Measurements from ENCODE around the gene WFIKKN2. TPM values are rescaled to one million over a fixed set of nuclear protein-coding genes. Genes with fewer than 3 reads are reported as not detected.
"Not testable (repeated sequence)": the region's sequence is repeated elsewhere in the genome, so short reads cannot be mapped to it uniquely, and the experiment has no call there.

Gene WFIKKN2
- total RNA-seq, 2 donors from 2014 or later = 0.06 to 0.08 TPM

DNA sequence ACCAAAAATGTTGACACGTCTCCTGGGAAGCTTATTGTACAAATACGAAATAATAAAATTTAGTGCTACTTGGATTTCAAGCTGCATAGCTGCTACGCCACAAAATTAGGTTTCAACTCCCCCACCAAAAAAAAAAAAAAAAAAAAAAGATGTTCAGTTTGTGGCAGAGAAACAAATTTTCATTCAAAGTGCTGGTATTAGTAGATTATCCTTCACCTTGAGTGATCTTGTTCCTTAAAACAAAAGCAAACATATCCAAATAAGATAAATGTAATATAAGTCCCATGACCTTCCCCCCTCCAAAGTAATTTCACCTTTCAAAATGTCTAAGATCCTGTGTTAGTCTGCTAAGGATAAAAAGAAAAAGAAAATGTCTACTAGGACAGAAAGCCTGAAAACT, 28.5 kb downstream of the WFIKKN2 start:
- intact Hi-C loops (cut with DNase I, micrococcal nuclease) = no loop called here
- no peak for DNase-seq
- ATAC-seq = no peak

DNA sequence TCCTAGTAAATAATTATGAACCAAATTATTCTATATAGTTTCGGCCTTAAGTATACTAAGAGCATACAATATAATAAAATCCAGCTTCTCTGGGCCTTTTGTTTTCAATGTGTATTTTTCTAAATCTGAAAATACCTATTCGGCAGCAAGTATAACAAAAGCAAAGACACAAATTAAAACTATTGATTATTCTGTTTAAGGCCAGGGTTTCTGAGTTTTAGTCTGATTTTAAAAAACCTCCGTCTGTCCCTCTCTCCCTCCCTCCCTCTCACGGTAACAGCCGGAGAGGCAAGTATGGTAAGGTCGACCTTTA, 29.3 kb downstream of the WFIKKN2 start:
- intact Hi-C loops (cut with DNase I, micrococcal nuclease) = no loop called here
- ATAC-seq (no peak), DNase-seq (no peak)

DNA sequence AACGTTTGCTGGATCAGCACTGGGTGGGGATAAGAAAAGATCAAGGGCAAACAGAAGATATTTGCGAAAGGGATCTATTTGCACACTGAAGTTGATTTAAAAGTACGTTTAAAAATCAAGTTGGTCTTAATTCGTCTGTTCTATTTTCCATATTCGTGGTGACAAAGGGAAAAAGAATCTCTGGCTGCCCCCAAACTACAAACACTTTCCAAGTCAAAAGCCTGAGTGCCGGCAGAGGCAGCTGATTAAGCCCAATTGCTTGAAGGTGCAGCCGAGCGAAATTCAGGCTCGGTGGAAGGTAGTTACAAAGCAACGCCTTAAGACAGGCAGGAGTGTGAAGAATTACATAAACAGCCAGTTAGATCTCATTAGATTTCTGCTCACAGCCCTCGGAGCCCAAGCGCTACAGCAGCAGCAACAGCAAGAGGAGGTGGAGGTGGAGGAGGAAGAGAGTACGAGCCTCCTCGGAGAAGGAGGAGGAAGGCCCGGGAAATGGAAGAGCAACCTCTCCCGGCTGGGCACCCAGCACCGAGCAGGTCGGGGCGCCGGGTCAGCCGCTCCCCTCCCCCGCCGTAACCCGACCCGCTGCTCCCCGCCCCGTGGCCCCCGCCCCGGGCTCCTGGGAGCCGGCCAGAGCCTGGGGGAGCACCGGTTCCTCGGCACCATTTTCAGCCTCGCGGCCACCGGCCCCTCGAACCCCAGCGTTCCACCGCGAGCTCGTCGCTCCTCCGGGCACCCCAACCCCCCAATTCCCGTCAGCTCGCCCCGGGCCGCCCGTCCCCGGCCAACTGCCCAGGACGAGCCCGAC, 29.9 kb downstream of the WFIKKN2 start:
- ATAC-seq (peak; percentile 7), DNase-seq (peak; percentile 56 to 69)
- intact Hi-C loops (cut with DNase I, micrococcal nuclease) = no loop called here

DNA sequence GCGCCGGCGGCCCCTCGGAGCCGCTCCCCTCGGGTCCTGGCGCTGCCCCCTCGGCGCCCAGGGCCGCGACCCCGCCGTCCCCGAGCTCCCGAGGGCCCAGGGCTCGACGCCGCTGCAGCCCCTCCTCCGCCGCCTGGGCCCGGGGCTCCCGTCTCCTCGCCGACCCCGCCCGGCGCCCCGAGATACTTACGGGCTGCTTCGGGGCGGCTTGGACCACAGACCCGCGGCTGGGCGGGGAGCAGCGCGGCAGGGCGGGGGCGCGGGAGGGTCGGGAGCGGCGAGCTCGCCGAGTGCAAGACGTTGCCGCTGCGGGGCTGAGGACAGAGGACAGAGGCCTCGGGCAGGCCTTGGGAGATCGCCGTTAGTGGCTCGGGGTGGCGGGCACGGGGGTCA, 30.5 kb downstream of the WFIKKN2 start:
- ATAC-seq = no peak
- intact Hi-C loops (cut with DNase I, micrococcal nuclease) = no loop called here
- no peak for DNase-seq

DNA sequence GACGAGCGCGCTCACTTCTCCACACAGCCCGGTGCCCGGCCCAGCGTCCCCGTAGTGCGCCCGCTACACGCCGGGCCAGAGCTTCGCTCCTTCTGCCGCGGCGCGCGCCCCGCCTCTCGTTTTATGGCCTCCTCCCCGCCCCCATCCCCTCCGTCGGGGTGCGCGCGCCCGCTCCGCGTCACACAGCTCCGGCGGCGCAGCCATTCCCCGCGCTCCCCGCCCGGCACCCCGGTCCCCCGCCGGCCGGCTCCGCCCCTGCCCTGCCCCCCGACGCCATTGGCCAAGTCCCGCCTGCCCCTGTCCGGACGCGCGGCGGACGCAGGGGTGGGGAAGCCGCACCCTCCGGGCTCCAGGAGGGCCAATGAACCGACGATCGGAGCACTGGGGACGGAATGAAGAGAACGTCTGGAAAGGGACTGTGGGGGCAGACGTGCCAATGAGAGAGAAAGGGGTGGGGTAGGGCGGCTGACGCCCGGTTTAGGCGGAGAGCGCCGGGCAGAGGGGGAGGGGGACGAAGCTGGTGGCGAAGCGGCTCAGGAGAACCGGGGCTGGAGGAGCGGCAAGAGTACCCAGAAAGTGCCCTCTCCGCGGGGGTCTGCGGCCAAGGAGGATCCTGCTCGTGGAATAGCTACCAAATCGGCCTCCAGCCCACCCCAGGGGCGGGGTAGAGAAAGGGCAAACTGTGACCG, 31.0 kb downstream of the WFIKKN2 start, which contains the start of gene TOB1:
Gene TOB1 (minus strand): TSS at position 94 of the 689 bp plus-strand sequence. CDS start 2,337 bp downstream, outside the sequence.
- intact Hi-C loops (cut with DNase I, micrococcal nuclease) = no loop called here
- peak; percentile 66 for ATAC-seq
- DNase-seq = peak; percentile 98 to 99

DNA sequence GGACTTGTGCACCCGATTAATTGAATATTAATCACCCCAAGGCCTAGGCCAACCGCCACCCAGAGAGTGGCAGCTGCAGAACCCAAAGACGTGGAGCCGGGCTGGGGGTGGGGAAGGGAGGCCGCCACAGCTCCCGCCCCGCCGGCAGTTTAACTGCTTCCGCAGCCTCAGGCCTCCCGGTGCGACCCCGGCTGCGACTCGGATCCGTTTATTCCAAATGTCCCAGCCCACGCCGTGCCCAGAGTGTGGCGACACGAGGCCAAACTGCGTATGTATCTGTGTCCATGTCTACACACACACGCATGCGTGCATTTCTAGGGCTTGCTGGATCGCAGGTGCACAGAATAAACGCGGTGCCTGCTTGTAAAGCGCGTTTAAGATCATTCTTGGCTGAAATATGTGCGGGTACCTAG, 31.6 kb downstream of the WFIKKN2 start:
- intact Hi-C loops (cut with DNase I, micrococcal nuclease) = no loop called here
- ATAC-seq (peak; percentile 16), DNase-seq (peak; percentile 65 to 79)

DNA sequence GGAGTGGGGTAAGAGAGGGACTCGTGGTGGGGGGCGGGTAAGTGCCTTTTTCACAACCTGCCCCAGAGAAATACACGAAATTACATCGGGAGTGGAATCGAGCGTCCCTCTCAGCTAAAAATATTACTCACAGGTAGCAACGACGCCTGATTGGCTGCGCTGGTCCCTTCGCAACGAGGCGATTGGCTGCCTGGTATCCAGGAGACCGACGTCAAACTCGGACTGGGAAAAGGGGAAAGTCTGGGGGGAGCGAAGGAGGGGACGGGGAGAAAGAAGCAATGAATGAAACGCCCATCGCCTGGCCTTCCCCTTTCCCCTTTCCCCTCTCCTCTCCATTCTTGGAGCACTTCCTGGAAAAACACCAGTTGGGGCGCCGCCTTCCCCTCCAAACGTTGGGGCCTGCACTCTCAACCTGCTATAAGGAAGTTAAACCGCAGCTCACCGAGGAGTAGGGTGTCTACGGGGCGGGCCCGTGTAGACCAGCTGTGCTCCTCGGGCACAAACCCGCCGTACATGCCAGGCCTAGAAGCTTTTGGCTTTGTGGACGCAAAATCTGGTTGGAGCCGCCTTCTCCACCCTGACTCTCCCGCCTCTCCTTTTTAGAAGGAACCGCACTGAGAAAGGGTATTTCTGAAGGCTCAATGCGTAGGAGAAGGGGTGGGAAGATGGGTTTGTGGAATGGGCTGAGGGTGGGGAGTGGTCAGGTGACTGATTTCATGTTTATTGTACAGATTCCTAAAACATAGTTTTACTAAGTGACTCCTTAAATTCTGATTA, 32.2 kb downstream of the WFIKKN2 start:
- peak; percentile 93 to 97 for DNase-seq
- ATAC-seq = peak; percentile 64
- intact Hi-C loops (cut with DNase I, micrococcal nuclease) = no loop called here

DNA sequence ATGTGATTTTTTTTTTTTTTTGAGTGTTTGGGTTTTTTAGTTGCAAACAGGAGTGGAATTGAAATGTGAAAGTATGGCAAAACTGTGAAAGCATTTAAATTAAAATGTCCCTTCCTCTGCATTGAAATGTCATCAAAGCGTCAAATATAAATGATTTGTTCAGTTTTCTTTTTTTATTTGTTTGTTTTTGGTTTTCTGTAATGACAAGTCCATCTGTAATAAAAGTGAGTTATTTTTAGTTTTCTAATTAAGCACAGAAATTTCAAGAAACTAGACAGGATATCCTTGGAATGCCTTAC, 32.7 kb downstream of the WFIKKN2 start:
- intact Hi-C loops (cut with DNase I, micrococcal nuclease) = no loop called here
- no peak for ATAC-seq
- DNase-seq = no peak

DNA sequence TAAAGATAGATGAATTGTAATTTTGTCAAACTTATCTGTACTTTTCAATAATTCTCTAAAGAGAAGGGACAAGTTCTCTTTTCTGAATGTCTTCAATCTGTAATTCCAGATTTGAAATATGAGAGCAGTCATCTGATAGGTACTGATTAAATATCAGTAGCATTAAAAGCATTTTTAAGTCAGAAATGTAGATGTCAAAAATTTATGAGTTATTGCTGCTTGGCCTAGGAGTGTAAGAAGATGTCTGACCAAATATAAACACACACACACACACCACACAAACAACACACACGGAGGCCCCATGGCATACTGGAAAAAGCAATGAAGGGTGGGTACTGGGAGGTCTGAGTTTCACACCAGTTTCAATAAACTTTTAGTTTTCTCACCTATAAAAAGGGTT, 33.2 kb downstream of the WFIKKN2 start:
- ATAC-seq (no peak), DNase-seq (no peak)
- intact Hi-C loops (cut with DNase I, micrococcal nuclease) = no loop called here

DNA sequence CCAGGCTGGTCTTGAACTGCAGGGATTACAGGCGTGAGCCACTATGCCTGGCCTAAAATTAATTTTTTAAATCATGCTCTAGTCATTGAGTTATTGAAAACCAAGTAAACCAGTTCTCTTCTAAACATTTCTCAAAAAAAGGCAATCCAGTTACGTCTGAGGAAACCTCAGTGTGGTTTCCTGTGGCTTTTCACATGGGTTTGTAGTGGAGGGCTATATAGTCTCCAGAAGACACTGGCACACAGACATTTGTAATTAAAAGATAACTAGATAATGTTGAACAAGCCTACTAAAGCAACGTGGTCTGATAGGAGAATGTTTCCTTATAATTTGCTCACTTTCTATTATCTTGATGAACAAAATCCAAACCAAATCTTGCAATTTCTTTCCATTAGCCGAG, 36.0 kb downstream of the WFIKKN2 start:
- no peak for DNase-seq
- intact Hi-C loops (cut with DNase I, micrococcal nuclease) = no loop called here
- ATAC-seq = no peak

DNA sequence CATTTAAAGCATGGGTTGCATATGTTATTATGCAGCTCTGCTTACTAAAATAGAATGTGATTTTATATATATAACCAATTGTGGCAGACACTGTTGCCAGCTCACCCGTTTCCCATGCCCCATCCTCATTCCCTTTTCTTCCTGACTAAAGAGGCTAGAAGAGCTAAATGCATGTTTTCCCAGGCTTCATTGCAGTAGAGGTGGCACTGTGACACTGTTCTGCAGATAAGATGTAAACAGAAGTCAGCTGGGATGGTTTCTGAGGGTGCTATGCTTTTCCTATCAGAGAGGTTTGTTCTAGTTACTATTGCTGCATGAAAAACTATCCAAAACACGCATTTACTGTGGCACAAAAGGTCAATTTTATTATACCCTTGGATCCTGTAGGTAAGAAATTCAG, 36.5 kb downstream of the WFIKKN2 start:
- intact Hi-C loops (cut with DNase I, micrococcal nuclease) = no loop called here
- DNase-seq (no peak), ATAC-seq (no peak)

DNA sequence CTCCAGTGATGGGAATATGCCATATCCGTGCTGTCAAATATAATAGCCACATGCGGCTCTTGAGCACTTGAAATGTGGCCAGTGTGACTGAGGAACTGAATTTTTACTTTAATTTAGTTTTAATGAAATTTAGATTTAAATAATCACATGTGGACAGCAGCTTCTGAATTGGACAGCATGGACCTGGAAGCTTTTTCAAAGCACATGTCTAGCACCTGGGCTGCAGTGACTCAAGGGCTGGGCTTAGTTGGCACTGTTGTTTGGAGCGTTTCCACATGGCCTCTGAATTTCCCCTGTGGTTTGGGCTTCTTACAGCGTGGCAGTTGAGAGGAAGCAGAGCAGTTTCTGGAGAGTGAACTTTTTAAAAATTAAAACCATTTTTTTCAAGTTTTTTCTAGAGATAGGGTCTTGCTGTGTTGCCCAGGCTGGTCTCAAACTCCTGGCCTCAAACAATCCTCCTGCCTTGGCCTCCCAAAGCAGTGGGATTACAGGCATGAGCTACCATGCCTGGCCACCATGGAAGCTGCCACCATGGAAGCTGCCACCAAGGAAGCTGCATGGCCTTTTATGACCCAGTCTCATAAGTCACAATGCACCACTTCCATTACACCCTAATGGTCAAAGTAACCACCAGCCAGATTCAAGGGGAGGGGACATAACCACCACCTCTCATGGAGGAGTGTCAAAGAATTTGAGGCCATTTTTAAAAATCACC, 37.5 kb downstream of the WFIKKN2 start:
- intact Hi-C loops (cut with DNase I, micrococcal nuclease) = no loop called here
- ATAC-seq = no peak

DNA sequence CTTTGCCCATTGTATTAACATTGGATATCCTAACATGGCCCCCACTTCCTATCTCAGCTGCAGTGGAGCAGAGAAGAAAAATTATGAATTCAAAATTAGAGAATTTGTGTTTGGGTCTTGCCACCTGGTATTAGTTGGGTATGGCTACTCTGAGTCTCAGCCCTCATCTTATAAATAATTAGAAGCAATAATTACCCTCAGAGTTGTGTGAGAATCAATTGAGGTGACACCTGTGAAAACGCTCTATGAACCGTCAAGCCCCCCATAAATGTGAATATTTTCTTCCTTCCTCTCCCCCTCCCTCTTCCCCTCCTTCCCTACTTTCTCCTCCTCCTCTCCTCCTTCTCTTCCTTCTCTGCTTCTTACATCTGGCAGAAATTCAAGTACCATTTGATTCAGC, 39.7 kb downstream of the WFIKKN2 start:
- DNase-seq (no peak), ATAC-seq (no peak)
- intact Hi-C loops (cut with DNase I, micrococcal nuclease) = no loop called here

More for the DNA sequence above, 37.5 kb downstream of the WFIKKN2 start:
- no peak for DNase-seq

DNA sequence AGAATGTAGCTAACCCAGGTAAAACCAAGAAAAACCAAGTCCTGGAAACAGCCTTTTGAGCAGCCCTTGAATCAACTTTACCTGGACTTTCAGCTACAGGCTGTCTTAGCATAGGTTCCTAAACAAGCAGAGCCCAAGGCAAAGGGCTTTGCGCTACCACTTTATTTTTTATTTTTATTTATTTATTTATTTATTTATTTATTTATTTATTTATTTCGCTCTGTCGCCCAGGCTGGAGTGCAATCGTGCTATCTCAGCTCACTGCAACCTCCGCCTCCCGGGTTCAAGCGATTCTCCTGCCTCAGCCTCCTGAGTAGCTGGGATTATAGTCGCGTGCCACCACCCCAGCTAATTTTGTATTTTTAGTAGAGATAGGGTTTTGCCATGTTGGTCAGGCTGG, 41.7 kb downstream of the WFIKKN2 start:
- DNase-seq; intact Hi-C loops (cut with DNase I, micrococcal nuclease); ATAC-seq: not testable (repeated sequence)

DNA sequence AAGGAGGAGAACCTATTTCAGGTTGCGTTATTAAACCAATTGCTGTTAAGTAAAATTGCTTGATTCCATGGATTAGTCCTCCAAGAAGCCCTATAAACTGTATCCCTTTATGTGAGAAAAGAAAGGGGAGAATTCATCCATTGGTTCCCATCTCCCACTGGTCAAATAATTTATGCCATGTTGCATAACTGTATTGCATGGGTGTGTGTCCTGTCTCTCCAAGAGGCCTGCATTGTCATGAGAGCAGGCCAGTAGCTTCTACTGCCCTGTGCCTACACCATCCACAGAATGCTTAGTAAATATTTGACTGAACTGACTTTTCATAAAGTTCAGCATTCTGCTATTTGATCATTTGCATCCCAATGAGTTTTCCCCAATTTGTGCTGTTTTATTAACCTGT, 42.5 kb downstream of the WFIKKN2 start:
- ATAC-seq (no peak), DNase-seq (no peak)
- intact Hi-C loops (cut with DNase I, micrococcal nuclease) = no loop called here

DNA sequence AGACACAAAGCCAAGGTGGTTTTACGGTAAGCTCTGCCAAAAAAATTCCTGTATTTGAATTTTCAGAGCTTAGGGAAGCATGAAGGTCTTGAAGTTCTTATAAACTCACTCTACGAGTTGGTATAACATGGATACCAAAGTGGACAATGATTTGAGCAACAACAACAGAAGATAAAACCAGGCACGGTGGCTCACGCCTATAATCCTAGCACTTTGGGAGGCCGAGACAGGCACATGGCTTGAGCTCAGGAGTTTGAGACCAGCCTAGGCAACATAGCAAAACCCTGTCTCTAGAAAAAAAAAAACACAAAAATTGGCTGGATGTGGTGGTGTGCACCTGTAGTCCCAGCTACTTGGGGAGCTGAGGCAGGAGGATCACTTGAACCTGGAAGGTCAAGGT, 43.7 kb downstream of the WFIKKN2 start:
- DNase-seq (no peak), ATAC-seq (no peak)
- intact Hi-C loops (cut with DNase I, micrococcal nuclease) = no loop called here

DNA sequence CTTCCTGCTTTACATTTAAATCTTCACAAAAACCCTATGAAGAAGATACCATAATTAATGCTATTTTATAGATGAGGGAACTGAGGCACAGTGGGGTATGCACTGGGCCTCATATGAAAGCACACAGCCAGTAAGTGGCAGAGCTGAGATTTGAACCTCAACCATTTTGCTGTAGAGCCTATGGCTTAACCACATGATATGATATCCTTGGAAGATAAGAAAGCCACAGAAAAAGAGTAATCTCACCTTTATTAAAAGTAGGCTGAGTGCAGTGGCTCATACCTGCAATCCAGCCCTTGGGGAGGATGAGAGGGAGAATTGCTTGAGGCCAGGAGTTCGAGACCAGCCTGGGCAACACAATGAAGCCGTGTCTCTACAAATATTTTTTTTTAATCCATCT, 45.8 kb downstream of the WFIKKN2 start:
- ATAC-seq (no peak), DNase-seq (no peak)
- intact Hi-C loops (cut with DNase I, micrococcal nuclease) = no loop called here

DNA sequence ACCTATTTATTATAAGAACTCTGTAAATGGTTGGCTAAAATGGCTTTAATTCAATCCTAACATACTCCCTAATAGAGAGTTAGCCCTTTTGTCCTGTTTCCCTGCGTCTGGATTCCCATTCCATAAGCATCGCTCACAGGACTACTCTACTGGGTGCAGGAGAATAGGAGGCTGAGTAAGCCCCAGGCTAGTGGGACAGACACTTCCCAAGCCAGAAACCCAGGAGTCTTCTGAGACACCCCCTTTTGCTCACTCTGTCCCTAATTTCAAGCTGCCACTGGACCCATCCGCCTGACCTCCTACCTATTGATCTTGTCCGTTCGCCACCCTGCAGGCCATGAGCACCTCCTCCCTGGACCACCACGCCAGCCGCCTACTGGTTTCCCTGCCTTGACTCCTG, 47.5 kb downstream of the WFIKKN2 start:
- intact Hi-C loops (cut with DNase I, micrococcal nuclease) = no loop called here
- ATAC-seq (no peak), DNase-seq (no peak)

DNA sequence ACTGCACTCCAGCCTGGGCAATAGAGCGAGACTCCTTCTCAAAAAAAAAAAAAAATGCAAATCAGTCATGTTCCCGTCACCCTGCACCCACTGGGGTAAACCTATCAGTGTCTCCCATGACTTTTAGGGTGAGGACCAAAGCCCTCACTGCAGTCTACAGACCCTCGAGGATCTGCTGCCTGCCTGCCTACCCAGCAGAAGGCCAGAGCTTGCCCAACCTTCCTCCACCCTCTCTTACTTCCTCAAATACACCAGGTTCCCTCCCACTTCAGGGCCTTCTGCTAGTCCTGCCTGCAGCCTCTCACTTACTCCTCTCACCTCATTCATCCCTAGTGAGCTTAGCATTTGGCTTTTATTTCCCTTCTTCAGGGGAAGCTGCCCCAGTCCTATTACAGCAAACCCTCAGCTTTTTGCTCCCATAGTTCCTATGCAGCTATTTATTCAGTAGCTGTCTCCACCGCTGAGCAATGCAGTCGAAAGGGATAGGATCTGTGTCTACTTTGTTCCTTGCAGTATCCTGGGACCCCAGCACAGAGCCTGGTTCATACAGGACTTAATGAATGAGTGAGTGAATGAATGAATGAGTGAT, 48.6 kb downstream of the WFIKKN2 start:
- DNase-seq (peak; percentile 36 to 57), ATAC-seq (peak; percentile 79)
- intact Hi-C loops (cut with DNase I, micrococcal nuclease) = no loop called here
